ENCODE data around the gene PVALEF.

PVALEF gene

DNA sequence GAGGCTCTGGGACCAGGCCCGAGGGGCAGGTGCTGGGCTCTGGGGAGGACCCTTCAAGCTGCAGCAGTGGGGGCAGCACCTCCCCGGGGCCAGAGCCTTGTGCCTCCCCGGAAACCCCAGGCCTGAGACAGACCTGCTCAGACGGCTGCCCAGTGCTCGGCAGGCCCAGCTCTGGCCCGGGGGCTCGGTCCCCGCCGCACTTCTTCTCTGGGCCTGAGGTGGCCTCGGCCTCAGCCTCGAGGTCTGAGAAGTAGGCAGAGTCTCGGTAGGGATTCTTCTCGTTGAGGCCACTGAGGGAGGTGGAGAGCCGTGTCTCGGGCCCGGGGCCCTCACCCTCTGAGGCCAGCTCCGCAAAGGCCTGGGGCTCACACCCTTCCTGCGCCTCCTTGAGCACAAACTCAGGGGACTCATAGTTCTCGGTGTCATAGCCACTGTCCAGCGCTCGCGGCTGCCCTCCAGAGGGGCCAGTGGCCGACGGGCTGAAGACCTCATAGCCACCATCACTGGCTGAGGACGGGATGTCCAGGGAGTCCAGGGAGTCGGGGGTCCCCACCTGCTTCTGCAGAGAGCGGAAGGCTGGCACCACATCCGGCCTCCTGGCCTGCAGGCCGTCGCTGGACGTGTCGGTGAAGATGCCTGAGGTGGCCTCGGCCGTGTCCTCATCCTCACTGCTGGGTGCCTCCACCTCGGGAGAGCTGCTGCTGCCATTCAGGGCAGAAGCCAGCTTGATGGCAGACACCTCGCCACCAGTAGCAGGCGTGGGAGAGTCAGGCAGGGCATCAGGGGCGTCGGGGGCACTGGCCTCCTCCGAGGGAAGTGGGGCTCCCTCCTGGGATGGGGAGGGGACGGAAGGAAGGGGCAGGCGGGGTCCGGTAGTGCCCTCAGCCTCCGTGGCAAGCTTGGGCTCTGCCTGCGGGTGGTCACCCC is 44.3 kb upstream of the PVALEF start:
- Histone ChIP-seq H3K27me3 (ENCODE audit: low read depth, low read length) (no peaks in the 10 kb centered on the region), H3K4me1 (ENCODE audit: low read length) (no peaks in the 10 kb centered on the region), H3K36me3 (replicated peaks; ENCODE audit: low read depth, low read length) (no peaks in the 10 kb centered on the region), H3K4me2 (ENCODE audit: low read length) (no peak overlapping the region), H3K4me3 (ENCODE audit: low read length) (no peak overlapping the region), H3K9ac (ENCODE audit: low read length) (no peak overlapping the region), H3K27ac (ENCODE audit: low read length) (no peak overlapping the region), H2AFZ (ENCODE audit: low read depth, low read length) (no peak overlapping the region), H4K20me1 (ENCODE audit: insufficient read depth, low read length) (no peaks in the 10 kb centered on the region), H3K9me3 (ENCODE audit: insufficient read depth, low read length) (no peaks in the 10 kb centered on the region), H3K79me2 (ENCODE audit: low read length) (no peaks in the 10 kb centered on the region)
- TF ChIP-seq EZH2phosphoT487 (IDR thresholded peaks at IDR 0.05; ENCODE audit: low read depth) = no peak

DNA sequence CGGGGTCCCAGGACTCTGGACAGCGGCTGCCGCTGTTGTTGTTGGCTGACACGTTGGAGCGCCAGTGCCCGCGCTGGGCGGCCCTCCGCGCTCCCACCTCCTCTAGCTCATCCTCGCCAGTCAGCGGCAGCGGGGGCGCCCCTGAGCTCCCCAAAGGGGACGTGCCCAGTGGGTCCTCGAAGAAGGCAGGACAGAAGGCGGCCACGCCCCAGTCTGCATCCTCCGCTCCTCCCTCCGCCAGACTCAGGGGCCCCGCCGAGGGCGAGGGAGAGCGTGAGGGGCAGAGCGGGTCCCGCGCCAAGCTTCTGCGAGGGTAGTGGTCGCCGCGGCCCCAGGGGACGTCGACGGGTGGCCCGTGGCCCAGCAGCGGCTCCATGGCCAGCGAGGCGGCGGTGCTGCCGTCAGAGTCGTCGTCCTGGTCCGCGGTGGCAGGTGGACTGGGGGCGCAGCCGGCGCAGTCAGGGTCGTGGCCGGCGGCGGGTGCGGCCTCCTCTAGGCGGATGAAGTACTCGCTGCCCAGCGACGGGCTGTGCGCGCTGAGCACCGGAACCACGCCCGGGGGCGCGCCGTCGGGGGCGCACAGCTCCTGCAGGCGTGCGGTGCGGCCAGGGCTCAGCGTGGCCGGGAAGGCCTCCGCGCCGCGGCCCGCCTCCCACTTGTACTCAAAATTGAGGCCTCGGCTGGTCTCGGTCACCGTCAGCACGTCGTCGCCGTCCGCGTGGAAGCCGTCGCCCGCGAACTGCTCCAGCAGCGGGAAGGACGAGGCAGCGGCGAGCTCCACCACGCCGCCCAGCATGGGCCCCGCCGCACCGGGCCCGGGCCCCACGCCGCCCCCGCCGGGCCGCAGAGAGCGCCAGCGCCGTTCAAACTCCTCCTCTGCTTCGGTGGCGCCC is 43.2 kb upstream of the PVALEF start:
- Histone ChIP-seq H3K9me3 (ENCODE audit: insufficient read depth, low read length) (no peaks in the 10 kb centered on the region), H3K4me2 (ENCODE audit: low read length) (no peak overlapping the region), H2AFZ (ENCODE audit: low read depth, low read length) (no peak overlapping the region), H3K9ac (ENCODE audit: low read length) (no peak overlapping the region), H3K79me2 (ENCODE audit: low read length) (no peaks in the 10 kb centered on the region), H4K20me1 (ENCODE audit: insufficient read depth, low read length) (no peaks in the 10 kb centered on the region), H3K27me3 (ENCODE audit: low read depth, low read length) (no peaks in the 10 kb centered on the region), H3K27ac (ENCODE audit: low read length) (no peak overlapping the region), H3K4me3 (ENCODE audit: low read length) (no peak overlapping the region), H3K36me3 (replicated peaks; ENCODE audit: low read depth, low read length) (no peaks in the 10 kb centered on the region), H3K4me1 (ENCODE audit: low read length) (no peaks in the 10 kb centered on the region)
- TF ChIP-seq, protein P1, sequence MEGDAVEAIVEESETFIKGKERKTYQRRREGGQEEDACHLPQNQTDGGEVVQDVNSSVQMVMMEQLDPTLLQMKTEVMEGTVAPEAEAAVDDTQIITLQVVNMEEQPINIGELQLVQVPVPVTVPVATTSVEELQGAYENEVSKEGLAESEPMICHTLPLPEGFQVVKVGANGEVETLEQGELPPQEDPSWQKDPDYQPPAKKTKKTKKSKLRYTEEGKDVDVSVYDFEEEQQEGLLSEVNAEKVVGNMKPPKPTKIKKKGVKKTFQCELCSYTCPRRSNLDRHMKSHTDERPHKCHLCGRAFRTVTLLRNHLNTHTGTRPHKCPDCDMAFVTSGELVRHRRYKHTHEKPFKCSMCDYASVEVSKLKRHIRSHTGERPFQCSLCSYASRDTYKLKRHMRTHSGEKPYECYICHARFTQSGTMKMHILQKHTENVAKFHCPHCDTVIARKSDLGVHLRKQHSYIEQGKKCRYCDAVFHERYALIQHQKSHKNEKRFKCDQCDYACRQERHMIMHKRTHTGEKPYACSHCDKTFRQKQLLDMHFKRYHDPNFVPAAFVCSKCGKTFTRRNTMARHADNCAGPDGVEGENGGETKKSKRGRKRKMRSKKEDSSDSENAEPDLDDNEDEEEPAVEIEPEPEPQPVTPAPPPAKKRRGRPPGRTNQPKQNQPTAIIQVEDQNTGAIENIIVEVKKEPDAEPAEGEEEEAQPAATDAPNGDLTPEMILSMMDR (IDR thresholded peaks at IDR 0.05; ENCODE audit: low read depth, low read length) = no peak
- no peak for TF ChIP-seq EZH2phosphoT487 (IDR thresholded peaks at IDR 0.05; ENCODE audit: low read depth)

DNA sequence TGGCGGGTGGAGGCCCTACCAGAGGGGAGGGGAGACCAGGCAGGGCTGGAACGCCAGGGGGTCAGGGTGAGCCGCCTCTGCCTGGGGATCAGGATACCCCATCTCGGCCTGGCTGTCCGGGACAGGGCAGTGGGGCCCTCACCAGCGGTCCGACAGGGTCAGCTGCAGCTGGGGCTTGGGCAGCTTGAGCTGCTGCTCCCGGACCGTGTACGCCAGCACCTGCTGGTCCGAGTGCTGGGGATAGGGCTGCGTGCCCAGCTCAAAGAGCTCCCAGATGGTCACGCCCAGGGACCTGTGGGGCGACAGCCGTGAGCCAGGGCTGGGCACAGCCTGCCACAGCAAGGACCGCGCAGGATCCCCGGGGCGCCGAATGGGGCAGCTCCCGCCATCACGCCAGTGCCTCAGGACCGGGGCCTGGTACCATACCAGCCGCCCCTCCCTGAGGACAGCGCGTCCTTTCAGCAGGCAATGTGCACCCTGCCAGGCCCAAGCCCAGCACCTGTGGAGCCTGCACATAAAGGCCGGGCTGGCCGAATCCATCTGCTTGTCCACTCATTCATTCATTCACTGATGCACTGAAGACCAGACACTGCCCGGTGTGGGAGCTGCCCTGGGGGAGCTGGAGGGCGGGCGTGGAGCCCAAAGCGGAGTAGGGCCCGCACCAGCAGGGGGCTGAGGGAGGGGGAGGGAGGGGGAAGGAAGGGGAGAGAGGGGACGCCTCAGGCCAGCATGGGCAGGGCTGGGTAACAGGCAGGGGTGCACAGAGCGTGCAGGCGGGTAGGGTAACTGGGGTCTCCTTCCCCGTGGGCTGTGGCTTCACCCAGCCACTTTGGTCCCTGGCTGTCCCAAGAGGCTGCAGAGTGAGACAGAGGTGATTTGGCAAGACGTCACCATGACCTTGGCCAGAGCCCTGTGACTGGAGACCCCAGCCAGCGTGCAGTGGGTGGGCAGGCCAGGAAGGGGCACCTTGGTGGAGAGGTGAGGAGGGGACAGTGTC is 42.0 kb upstream of the PVALEF start:
- Histone ChIP-seq H3K27me3 (ENCODE audit: low read depth, low read length) (no peaks in the 10 kb centered on the region), H3K9me3 (ENCODE audit: insufficient read depth, low read length) (no peaks in the 10 kb centered on the region), H3K9ac (ENCODE audit: low read length) (no peak overlapping the region), H3K4me1 (ENCODE audit: low read length) (no peaks in the 10 kb centered on the region), H3K27ac (ENCODE audit: low read length) (no peak overlapping the region), H2AFZ (ENCODE audit: low read depth, low read length) (no peak overlapping the region), H4K20me1 (ENCODE audit: insufficient read depth, low read length) (no peaks in the 10 kb centered on the region), H3K4me3 (ENCODE audit: low read length) (no peak overlapping the region), H3K36me3 (replicated peaks; ENCODE audit: low read depth, low read length) (no peaks in the 10 kb centered on the region), H3K79me2 (ENCODE audit: low read length) (no peaks in the 10 kb centered on the region), H3K4me2 (ENCODE audit: low read length) (no peak overlapping the region)
- no peak for TF ChIP-seq EZH2phosphoT487 (IDR thresholded peaks at IDR 0.05; ENCODE audit: low read depth)
- TF ChIP-seq, protein P1 (IDR thresholded peaks at IDR 0.05; ENCODE audit: low read depth, low read length) = no peak

DNA sequence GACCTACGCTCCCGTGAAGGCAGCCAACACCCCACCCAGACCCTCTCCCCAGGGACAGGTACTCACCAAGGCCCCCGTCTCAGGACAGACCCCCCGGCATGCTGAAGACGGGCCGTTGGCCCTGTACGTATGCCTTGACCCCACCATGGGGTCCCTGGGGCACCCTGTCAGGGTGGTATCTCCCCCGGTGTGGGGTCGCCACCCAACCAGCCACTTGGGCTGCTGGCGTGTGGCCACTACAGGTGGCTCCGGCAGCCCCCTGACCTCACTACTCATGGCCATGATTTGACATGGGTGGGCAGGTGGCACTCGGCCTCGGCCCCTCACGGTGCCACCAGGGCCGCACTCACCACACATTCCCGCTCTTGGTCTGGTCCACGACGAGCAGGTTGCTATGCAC is 40.9 kb upstream of the PVALEF start:
- no peak overlapping the region for H3K9ac ChIP-seq (ENCODE audit: low read length)
- no peaks in the 10 kb centered on the region for H3K36me3 ChIP-seq (replicated peaks; ENCODE audit: low read depth, low read length)
- H3K27me3 ChIP-seq (ENCODE audit: low read depth, low read length) = no peaks in the 10 kb centered on the region
- H3K9me3 ChIP-seq (ENCODE audit: insufficient read depth, low read length) = no peaks in the 10 kb centered on the region
- no peak overlapping the region for H3K4me3 ChIP-seq (ENCODE audit: low read length)
- H3K4me1 ChIP-seq (ENCODE audit: low read length) = no peaks in the 10 kb centered on the region
- no peaks in the 10 kb centered on the region for H4K20me1 ChIP-seq (ENCODE audit: insufficient read depth, low read length)
- H3K4me2 ChIP-seq (ENCODE audit: low read length) = no peak overlapping the region
- no peaks in the 10 kb centered on the region for H3K79me2 ChIP-seq (ENCODE audit: low read length)
- no peak overlapping the region for H2AFZ ChIP-seq (ENCODE audit: low read depth, low read length)
- H3K27ac ChIP-seq (ENCODE audit: low read length) = no peak overlapping the region
- no peak for TF ChIP-seq EZH2phosphoT487 (IDR thresholded peaks at IDR 0.05; ENCODE audit: low read depth)
- TF ChIP-seq, protein P1 (IDR thresholded peaks at IDR 0.05; ENCODE audit: low read depth, low read length) = no peak
